T47D (cell line): Measurements from ENCODE around the gene IGSF10.
A peak's percentile ranks its signal among the peaks of the same experiment; 100 is the strongest.

ENCODE experiments used
- DNase-seq, 2 experiments: peaks; one replicate each; pipeline versions ENCODE4 v3.0.0 to v3.0.0-alpha.2; 2011 to 2012; ENCODE audit warnings: low read depth in 1 of 2, low spot score in 1 of 2
- JUND ChIP-seq: IDR thresholded peaks from 2 replicates; pipeline ENCODE4 v1.6.1; 2012; ENCODE audit warnings: low read depth
- in situ Hi-C: cut with HindIII; loops from 2 replicates; pipeline ENCODE4 v1.10.0; 2016; ENCODE audit warnings: low sequenced_read_pairs, low pct_unique_long_range_greater_than_20kb

IGSF10 gene

DNA sequence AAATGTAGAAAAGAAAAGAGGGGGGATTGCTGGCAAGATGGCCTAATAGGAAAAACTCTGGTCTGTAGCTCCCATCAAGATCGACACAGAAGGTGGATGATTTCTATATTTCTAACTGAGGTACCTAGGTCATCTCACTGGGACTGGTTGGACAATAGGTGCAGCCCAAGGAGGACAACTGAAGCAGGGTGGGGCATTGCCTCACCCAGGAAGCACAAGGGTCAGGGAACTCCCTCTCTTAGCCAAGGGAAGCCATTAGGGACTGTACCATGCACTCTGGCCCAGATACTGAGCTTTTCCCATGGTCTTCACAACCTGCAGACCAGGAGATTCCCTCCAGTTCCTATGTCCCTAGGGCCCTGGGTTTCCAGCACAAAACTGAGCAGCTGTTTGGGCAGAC, 22.6 kb upstream of the IGSF10 start:
- DNase-seq: no peak
- no peak for TF ChIP-seq JUND
- in situ Hi-C loops: no loop called here

- DNase-seq: no peak
- TF ChIP-seq JUND: no peak
- in situ Hi-C loops: no loop called here
Observed at GRCh38 chr3:151480492-151480891, 19.6 kb upstream of the IGSF10 start.

- in situ Hi-C loops: no loop called here
- TF ChIP-seq JUND: no peak
- no peak for DNase-seq
Observed at GRCh38 chr3:151479452-151479851, 18.6 kb upstream of the IGSF10 start.

DNA sequence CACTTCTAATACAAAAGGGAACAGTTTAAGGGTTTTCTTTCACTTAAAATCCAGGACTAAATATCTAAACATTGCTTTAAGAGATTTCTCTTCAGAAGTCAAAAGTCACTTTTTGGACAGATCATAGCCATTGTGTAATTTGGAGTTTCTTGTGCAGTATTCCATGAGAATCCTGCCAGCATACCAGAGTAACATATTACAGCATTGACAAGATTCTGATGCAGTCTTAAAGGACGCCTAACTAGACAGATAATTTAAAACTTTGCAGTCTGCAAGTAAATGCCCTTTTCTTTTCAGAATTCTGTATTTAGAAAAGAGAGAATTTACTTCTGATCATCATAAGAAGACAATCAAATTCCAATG, 17.5 kb upstream of the IGSF10 start:
- in situ Hi-C loops: no loop called here
- TF ChIP-seq JUND: no peak
- no peak for DNase-seq

DNA sequence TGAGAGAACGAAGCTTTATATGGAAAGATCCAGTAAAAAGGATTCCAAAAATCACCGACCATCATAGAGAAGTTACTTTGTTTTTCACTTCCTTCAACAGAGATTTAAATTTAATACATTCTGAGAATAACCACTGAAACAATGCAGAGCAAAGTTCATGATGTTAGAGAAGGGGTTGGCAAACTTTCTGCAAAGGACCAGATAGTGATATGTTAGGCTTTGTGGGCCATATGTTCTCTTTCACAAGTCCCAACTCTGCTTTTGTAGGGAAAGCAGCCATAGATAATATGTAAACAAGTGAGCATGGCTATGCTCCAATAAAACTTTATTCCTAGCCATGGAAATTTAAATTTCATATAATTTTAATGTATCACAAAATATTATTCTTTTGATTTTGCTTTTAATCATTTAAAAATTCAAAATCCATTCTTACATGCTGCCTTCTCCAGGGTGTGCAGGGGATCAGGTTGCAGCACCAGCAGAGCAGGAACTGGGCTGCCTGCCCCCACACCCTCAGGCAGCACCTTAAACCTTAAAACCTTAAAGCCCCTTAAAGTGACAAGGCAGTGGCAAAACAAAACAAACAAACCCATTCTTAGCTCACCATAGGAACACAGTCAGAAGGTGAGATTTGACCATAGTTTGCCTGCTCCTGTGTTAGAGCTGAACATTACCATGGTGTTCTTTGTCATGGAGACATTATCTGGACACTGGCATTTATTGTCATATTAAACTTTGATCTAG, 16.9 kb upstream of the IGSF10 start:
- TF ChIP-seq JUND: no peak
- in situ Hi-C loops: no loop called here
- DNase-seq: peak in 1 of 2 experiments; percentile 8

- no peak for TF ChIP-seq JUND
- no peak for DNase-seq
- in situ Hi-C loops: no loop called here
Observed at GRCh38 chr3:151476344-151477018, 15.6 kb upstream of the IGSF10 start.

GRCh38 chr3:151468284-151468917, 7.5 kb upstream of the IGSF10 start:
- in situ Hi-C loops: no loop called here
- no peak for TF ChIP-seq JUND
- DNase-seq: peak; percentile 51 to 85

GRCh38 chr3:151467069-151467468, 6.2 kb upstream of the IGSF10 start:
- DNase-seq: no peak
- in situ Hi-C loops: no loop called here
- TF ChIP-seq JUND: no peak

DNA sequence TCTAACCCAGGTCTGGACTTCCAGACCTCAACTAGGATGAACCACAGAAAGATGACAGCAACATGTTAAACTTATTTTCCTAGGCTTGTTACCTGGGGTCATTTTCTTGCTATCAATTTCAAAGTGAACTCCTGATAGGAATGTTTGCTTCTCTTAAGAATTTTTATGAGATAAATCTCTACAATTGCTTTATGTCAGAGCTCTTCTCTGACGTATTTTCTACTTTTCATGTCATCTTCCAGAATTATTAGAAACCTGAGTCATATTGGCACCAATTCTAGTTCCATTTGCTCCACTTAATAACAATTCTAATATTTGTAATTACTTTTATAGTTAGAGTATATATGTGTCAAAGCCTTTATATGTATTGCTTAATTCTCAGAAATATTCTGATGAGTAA, 2.1 kb upstream of the IGSF10 start:
- DNase-seq: no peak
- no peak for TF ChIP-seq JUND
- in situ Hi-C loops: no loop called here

DNA sequence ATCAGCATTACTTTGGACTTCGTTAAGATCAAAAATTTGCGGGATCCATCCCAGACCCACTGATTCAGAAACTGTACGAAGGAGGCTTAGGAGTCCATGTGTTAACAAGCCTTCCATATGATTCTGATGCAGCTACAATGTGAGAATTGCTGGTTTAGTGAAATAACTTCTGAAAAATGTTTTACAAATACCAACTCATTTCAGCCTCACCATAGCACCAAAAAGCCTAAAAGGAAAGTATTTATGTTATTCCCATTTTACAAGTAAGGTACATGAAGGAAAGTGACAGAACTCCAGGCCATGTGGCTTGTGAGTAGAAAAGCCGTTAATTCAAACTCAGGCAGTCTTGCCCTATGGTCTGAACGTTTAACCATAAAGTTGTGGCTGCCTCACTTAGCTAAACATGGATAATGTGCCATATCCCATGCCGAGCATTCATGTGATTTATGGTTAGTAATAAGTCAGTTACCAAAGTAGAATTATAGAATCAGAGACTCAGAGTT, 1.5 kb upstream of the IGSF10 start:
- TF ChIP-seq JUND: no peak
- DNase-seq: no peak
- in situ Hi-C loops: no loop called here

GRCh38 chr3:151460228-151460627, 633 bp downstream of the IGSF10 start:
- no peak for DNase-seq
- no peak for TF ChIP-seq JUND
- in situ Hi-C loops: no loop called here

DNA sequence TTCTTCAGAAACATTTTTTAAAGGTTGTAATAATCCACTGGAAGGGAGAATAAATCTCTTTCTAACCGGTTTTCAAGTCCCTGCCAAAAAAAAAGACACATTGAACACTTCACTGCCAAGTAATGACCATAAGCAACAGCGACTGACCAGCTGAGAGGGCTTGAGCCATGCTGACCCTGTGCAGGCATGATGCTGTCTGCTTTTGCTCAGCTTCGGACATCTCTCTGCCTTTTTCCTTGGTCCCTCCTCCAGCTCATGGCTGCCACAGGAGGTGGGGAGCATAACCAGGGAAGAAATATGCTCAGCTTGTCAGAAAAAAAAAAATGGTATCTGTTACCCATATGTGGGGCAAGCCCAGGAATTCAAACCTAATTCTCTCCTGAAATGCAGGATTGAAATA, 1.5 kb downstream of the IGSF10 start:
- TF ChIP-seq JUND: no peak
- in situ Hi-C loops: no loop called here
- DNase-seq: no peak

DNA sequence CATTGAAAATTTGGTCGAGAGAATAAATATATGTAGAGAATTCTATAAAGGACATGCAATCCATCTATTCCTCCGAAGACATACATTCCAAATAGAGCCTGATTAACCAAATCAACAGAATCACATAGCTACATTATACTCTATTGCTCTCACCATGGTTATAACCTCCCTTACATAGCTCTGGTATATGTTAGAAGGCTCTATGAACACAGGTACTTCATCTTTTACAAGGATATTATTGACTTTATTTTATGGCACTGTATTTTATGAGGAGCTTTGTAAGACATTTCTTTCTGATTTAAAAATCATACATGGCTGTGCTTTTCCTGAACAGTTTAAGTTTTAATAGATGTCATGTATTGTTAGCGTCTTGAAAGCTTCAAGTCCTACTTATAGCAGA, 4.8 kb downstream of the IGSF10 start:
- no peak for TF ChIP-seq JUND
- in situ Hi-C loops: no loop called here
- no peak for DNase-seq
